A204.1 (cell line): ENCODE data around the gene PXDN.
"Not testable (repeated sequence)": the region's sequence is repeated elsewhere in the genome, so short reads cannot be mapped to it uniquely, and the experiment has no call there.

Experiments
- FAIRE-seq: peaks from 2 replicates; lab custom pipeline; 2012; peaks lifted over from hg19 to GRCh38; lab: Jason Lieb, UNC

The PXDN gene

DNA sequence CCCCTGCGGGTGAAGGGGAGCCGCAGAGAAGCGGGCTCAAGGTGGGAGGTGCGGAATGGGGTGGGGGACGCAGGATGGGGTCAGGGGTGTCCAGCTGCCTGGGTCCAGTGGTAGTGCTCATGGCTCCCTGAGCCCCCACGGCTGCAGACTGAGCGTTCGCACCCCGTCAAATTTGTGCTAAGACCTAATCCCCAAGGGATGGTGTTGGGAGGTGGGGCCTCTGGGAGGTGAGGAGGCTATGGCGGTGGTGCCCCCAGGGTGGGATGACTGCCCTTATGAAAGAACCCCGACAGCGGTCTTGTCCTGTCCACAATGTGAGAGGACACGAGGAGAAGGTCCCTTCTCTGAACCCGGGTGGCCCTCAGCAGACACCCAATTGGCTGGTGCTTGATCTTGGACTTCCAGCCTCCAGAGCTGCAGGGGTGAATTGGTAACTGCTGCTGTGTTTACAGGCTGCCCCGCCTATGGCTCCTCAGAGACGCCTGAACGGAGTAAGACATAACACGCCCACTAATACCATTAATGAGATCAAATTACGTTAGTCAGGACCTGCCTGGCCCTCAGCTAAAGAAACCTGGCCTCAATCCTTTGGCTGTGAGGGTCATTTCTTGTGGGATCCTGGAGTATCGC is 42.6 kb downstream of the PXDN start:
- no peak for FAIRE-seq

DNA sequence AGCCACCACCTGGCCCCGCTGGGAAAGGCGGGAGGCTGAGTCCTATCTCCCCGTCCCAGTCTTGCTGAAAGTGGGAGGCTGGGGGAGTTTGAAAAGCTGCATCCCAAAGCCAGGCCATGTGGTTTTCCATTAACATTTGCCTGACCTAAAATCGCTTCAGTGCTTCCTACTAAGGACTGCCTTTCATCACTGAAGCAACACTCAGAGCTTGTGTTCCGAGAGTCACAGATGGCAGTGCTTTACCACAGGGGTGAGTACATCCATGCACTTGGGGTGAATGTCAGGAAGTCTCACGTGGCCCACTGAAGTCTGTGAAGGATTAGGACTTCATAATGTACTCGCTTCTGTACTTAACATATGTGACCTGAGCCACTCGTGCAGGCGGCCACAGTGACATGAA is 43.3 kb downstream of the PXDN start:
- no peak for FAIRE-seq

DNA sequence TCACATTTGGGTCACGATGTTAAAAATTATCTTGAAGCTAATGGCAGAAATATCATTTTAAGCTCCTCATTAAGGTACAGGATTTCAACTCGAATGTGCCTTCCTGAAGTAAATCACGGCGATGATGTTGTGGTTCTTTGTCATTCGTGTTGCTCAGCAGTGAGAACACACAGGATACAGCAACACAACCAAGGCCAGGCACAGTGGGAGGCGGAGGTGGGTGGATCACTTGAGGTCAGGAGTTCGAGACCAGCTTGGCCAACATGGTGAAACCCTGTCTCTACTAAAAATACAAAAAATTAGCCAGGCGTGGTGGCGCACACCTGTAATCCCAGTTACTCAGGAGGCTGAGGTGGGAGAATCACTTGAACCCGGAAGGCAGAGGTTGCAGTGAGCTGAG is 43.9 kb downstream of the PXDN start:
- not testable (repeated sequence) for FAIRE-seq

DNA sequence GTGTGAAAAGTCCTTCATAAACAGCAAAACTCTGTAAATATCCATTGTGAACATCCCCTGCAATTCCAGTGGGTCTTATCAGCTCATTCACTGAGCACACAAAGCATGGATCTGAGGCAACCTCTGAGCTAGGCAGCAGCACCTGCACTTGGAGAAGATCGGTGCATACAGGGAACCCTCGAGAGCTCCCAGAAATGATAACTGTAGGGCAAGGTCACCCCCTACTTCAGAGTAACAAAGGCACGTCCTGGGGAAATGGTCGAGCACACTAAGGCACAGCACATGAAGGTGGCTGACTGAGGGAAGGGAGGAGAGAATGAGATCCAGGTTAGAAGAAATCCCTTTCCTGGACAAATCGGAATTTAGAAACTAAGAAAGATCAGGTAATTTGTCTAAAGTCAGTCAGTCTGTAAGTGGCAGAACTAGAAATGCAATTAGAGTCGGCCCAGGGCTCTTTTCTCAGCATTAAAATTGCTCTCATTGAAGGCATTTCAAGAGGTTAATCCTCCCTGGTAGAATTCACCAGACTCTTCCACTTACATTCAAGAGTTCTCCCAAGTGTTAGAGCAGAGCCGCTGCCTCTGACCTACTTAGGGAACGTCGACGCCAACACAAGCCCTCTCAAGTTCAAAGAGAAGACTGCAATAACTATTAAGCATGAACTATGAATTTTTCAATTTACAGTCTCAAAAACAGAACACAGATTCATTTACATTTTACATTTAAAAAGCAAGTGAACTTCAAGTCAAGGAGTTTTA is 45.9 kb downstream of the PXDN start:
- FAIRE-seq = no peak

DNA sequence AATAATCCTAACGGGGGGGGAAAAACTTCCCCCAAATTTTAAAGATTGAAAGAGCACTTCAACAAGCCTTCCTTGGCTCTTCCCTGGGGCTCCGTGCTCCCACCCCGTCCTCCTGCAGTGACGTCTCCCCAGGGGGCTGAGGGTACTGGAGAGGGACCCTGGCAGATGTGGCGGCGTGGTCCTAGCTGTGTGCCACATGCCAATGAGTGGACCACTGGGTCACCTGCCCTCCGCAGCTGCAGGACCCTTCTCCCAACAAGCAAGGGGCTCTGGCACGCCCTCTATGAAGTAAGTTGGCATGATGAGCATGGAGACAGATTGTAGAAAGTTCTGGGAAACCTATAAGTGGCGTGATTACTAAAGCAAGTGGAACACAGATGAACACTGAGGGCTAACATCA is 46.7 kb downstream of the PXDN start:
- no peak for FAIRE-seq

DNA sequence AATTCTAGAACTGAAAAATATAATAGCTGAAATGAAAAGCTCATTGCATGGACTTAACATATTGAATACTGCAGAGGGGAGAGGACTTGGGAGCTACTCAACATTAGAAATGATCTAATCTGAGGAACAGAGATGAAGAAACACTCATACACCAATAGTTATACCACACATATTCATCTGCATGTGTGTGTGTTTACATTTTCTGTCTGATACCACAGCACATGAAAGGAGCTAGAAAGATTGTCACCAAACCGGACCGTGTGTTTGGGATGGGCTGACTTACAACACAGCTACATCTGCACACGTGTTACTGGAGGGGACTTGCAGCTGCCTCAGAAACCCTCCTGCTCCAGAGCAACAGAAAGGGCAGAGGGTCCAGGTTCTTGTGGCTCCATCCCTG is 47.8 kb downstream of the PXDN start:
- FAIRE-seq = no peak

DNA sequence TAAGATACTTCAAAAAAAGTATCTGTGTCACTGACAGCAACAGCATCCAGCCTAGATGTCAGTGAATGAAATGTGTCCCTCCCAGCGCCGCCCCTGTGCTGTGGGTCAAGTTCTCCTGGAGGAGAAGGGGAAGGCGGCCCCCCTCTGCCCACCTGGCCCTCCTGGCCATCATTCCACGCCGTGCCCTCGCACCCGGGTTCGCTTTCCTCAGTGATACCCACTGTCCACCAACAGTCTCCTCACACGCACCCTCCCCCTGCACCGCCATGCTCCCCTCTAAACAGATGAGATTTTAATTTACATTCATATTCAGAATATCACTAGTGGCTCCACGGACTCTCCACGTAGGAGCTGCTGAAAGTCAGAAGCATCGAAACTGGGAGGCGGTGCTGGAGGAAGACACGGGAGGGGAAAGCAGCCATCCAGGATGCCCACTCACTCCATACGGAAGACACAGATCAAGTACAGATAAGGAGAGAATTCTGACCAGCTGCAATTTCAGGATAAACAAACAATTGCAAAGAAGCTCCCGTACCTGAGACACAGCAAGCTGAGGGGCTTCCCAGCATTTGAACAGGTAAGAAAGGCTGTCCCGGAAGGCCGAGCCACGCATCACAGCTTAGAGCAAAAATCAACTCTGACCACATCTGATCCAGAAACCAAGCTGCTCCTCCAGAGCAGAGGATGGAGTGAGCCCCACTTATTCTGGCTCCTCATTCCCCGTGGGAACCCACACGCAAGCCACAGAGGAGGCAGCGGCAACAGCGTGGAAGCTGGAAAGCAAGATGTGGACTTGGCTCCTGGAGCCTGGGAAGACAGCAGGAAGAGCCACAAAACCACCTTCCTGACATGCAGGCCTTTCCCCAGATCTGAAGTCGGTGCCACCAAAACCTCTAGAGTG is 49.7 kb downstream of the PXDN start:
- no peak for FAIRE-seq

DNA sequence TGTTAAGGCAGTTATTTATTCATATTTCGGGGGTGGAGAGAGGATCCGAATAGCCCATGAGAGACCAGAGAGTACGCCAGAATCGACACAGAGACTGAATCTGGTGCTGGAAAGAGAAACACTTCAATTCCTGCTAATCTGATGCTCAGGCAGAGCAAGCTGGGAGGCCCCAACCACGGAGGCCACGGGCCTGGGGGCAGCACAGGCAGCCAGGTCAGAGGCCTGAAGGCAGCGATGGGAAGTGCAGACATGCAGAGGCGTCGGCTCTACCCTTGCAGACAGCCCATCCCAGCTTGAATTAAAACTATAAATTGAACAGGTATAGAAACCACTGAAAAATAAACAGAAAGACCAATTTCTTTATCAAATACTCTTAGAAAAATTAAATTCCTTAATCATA is 50.6 kb downstream of the PXDN start:
- FAIRE-seq = no peak

DNA sequence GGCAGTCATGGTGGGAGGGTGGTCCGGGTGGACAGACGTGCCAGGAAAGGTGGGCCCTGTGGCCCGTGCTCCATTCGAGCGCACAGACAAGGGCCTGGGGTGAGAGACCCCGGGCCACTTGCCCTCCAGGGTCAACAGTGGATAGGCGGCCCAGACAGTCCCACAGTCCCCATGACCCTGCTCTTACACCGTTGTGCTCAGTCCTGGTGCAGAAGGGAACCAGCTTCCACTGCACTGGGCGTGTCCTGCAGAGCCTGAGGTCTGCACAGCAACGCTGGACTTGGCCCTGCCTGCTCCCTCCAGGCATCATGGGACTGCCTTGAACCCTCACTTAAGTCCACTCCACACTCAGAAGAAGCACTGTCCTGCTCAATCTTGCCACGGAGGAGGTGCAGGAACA is 52.0 kb downstream of the PXDN start:
- FAIRE-seq = no peak

DNA sequence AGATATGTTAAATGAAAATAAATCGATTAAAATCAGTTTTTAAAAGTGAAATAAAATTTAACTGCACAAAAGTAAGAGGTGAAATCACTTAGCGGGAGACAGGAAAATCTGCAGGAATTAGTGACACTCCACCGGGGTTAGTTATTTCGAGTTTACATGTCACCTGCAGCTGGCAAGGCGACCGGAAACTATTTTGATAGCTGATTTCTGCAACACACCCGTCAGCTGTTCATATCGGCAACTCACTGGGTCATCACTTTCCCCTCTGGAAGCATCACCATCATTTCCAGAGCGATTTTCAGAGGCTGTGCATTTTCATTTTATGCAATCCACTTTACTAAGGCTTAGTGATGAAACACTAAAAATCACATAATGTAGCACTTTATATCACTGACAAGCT is 52.9 kb downstream of the PXDN start:
- no peak for FAIRE-seq

DNA sequence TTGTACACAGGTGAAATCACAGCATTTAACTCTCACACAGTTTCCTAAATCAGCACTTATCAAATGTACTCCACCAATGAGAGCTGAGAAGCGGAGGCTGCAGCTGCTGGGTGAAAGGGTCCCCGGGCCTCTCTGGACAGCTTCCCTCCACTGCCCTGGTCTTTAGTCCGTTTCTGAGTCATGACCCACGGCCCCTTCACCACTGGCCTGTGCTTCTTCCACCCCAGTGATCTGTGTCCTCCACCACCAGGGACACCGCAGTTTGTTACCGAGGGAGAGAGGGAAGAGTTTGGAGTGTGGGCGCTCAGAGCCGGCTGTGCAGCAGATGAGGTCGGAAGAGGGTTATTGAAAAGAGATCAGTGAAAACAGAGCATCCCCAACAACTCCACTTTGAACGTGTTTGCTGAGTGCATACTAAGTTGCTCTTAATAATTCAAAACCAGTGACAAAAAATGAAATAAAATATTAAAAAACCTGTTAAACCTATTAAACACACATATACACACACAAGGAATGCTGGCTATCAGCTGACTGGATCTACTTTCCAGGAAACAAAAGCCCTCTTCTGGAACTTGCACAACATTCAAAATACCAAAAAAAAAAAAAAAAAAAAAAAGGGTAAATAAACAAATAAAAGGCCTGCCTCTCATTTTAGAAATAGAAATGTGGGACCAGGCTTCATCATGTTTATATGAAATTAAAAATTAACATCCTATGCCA is 54.1 kb downstream of the PXDN start:
- no peak for FAIRE-seq

DNA sequence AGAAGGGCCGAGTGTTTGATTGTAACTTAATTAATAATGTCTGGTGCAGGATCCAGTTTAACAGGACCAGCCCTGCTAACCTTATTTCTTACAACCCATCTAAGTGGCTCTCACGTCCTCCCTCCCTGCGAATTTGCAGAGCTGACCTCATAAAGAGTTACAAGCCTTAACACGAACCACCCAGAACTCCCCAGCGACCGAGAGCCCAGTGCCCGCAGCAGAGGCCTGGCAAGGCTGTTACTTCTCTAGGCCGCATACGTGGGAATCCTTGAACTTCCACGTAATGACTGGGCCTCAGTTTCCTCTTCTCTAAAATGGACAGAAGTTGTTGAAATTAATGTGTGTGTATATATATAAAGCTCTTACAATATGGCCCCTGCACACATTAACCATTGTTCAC is 55.5 kb downstream of the PXDN start:
- FAIRE-seq = no peak

DNA sequence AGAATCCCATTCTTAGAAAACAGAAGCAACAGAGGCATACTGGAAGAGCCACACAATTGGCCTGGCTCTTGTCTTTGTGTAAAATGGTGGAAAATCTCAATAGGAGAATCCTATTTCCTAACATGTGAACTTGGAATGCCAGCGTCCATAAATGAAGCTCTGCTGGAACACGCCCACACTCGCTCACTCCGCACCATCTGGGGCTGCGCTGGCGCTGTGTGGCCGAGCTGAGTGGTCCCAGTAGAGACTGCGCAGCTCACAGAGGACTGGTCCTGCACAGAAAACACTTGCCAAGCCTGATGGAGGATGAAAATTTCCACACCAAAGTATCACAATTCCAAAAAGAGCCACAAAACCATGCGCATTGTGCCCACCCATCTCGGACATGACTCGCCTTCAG is 56.2 kb downstream of the PXDN start:
- FAIRE-seq = no peak

DNA sequence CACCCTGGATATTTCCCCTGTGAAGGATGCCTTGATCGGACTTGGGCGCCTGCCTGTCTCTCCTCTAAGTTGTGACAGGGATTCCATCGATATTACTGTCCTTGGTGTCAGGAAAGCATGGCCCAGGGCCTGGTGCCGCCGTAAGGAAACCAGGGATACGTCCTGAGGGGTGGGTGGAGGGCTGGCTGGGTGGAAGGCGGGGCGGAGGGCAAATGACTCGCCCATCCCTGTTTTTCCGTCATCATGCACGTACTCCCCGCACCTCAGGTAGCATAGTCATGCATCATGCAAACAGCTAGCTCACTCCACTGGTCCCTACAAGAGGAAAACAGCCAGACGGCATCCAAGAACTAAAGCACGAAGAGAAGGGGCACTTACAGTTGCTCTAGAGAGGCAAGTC is 57.1 kb downstream of the PXDN start:
- FAIRE-seq = no peak

DNA sequence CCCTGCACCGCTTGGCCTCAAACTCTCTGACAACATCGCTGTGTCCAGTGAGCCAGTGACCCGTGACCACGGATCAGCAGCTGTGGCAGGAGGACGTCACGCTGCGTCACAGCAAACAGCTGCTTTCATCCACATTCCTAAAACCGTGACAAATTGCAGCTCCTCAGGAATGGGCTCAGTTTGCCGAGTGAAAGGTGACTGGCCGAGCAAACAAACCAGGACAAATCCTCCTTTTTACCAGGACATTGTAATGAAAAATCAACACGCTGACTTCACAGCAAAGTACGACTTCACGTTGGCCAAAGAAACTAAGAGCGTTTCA is 57.6 kb downstream of the PXDN start:
- FAIRE-seq = no peak

DNA sequence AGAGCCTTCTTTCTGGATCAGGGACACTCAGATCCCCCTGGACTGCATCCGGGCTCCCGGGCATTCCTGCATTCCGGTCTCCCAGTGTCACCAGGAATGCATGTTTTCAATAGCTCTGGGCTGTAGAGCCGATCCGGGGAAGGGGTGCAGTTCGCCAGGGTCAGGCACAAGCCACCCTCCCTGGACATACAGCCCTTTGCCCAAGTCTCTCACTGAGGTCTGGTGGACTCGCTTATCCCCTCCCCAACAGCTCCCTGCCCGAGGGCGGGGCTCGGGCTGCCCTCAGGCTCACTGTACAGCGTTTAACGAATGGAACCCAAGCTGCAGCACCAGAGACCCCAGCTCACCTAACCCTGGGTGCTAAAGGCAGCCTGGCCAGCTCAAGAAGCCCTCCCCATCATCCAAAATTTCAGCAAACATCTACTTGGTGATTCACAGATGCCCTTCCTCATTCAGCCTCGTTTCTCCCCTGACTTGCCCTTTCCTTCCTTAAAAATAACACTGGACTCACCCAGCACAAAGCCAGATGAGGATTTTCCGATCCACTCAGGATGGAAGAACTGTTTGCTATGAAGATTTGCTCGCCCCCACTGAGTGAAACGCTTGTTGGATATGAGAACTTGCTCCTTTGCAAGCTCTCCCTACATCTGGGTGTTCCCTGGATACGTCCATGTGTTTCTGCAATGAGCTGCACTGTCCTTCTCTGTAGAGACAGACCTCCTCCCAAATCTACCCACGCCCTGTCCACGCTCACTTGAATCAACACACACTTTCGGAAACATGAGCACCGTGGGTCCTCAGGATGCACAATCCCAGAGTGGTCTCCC is 58.1 kb downstream of the PXDN start:
- FAIRE-seq = no peak

DNA sequence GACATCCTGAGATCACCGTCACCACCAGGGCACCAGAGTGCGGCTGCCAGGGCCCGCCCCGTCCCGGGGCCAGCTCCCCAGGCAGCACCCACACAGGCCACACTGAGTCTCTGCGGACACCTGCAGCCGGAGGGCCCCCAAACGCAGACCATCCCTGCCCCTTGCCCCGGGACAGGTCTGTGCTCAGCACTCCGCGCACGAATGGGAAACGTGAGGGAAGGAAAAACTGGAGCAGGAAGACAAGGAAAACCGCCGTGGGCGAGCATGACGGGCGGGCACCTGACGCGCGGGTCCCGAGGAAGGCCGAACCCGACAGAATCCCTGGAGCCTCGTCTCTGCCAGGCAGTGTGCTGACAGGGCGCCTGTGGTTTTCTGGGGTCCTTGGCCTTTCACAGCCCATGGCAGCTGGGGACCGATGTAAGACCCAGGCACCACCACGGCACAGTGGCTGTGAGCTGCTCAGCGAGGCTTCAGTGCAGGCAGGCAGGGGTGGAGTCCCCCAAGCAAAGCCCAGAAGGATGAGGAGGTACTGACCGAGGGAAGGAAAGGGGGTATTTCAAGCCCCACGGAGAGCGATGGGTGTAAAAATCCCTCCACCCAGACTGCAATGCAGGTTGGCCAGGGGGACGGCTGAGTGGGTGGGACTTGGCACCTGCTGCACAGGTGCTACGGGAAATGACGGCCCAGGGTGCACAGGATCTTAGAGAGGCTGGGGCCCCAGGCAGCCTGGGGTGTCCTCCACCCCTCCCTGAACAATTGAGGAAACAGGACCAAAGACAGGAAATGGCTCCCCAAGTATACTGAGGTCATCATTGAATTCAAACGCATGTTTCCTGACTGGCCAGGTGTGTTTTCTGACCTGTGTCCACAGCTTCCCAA is 59.0 kb downstream of the PXDN start:
- FAIRE-seq = no peak

DNA sequence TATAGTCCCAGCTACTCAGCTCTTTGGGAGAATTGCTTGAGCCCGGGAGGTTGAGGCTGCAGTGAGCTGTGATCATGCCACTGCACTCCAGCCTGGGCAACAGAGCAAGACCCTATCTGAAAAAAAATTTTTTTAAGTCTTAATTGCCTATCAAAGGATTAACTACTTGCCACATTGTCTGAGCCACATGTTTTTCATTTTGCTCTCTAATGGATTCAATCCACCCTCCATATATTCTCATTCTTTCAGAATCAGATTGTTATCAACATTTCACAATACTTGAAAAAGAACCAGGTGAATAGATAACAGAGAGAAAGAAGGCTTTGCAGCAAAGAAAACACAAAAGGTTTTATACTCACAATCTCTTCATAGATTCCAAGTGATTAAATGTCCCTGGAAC is 61.0 kb downstream of the PXDN start:
- FAIRE-seq = no peak

DNA sequence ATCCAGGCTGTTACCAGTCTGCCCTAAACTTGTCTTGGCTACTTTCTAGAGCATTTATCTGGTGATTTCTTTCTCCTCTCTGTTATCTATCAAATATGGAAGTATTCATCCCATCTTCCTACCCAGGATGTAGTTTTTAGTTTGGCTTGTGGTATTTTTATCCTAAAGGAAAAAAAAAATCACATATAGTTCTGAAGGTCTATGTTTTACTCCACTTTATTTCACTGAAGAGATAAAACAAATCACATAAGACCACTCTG is 62.2 kb downstream of the PXDN start:
- FAIRE-seq = no peak

DNA sequence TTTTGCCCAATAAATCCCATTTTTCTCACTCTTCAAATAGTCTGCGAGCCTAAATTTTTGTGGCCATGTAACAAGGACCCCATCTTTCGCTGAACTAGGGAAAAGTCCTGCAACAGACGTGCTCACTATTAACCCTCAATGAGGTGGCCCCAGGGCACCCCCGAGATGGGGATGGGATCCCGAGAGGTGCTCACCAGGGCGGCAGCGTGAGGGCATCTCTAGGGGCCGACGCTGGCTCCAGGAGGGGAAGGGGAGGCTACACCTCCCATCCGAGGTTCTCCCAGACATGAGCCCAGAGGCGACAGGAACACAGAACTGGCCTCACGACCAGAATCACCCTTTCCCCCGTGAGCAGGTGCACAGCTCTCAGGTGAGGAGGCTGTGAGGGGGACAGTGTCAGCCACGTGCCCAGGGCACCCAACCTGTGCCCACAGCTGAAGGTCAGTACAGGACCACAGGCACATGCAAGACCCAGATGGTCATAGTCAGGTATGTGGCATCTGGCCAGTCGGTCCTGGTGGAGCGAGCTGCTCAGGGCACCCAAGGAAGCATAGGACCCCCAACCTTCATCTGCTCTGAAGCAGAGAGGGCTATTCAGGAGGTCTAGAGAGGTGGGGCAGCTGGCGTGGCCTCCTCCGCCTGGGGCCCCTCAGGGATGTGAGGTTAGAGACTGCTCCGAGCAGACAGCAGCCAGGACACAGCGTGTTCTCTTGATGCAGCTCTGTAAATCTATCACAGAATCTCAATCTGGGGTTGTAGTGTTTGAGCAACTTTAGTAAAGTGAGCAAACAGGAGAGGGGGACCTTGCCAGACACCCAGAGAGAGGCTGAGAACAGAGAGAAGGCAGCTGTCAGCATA is 62.8 kb downstream of the PXDN start:
- no peak for FAIRE-seq
